BJ (cell line): ENCODE measurements around the gene RIBC2. TPM values are rescaled to one million over a fixed set of nuclear protein-coding genes. Genes with fewer than 3 reads are reported as not detected.

Experiments used
- CTCF ChIA-PET: fragments of 350-600 bp; formaldehyde crosslinking; extraction: SDS; loops from one replicate; lab custom pipeline; 2021; ENCODE audit warnings: antibody characterized with exemption, inconsistent platforms; lab: Yijun Ruan, JAX
- POLR2A ChIA-PET: fragments of 300-600 bp; sonication (Branson Sonifier 250); formaldehyde crosslinking; extraction: SDS; loops from one replicate; lab custom pipeline; 2021; ENCODE audit warnings: antibody characterized with exemption; lab: Charles Lee
- DNase-seq: peaks from one replicate; pipeline ENCODE4 v3.0.0-alpha.2; 2011; ENCODE audit warnings: low read depth
- H3K27me3 ChIP-seq: 2 replicates; pipeline ENCODE4 v1.6.0; 2011; ENCODE audit warnings: low read length; ENCODE audit not compliant: control insufficient read depth, insufficient read depth
- H3K36me3 ChIP-seq: 2 replicates; pipeline ENCODE4 v1.5.1; 2011; ENCODE audit warnings: low read length; ENCODE audit not compliant: control insufficient read depth, insufficient read depth
- H3K4me3 ChIP-seq: 2 replicates; pipeline ENCODE4 v1.5.1; 2011; ENCODE audit warnings: low read depth, mild to moderate bottlenecking, control low read depth, low read length
- CTCF ChIP-seq: IDR thresholded peaks from 2 replicates; pipeline ENCODE4 v1.5.1; 2011; ENCODE audit warnings: low read depth, mild to moderate bottlenecking, control low read depth, inconsistent platforms, low read length, moderate library complexity; ENCODE audit not compliant: insufficient read depth
- polyA plus RNA-seq: library from polyadenylated mRNA; depleted of rRNA; stranded (reverse); fragments of >200 nt; gene quantifications from 2 replicates; pipeline ENCODE4 v1.2.3, GENCODE V29; 2011

RIBC2 gene
- polyA plus RNA-seq, 1 experiment = 0.58 TPM

- TF ChIP-seq CTCF = no peak
- Histone ChIP-seq H3K4me3 (no peak overlapping the region), H3K36me3 (0 out of 2 replicates have a peak, but pooled peaks cover 1% of the 10 kb centered on the region), H3K27me3 (no peaks in the 10 kb centered on the region)
- ChIA-PET CTCF (interaction anchor here (0.7 kb wide), 1 partner anchor 14 kb away, joined by 3 read pairs; no protein-coding TSS in a partner anchor), POLR2A (no interaction called here)
- no peak for DNase-seq
Observed at GRCh38 chr22:45420011-45420410, 6.5 kb downstream of the RIBC2 start.

- no peak for TF ChIP-seq CTCF
- Histone ChIP-seq H3K36me3 (0 out of 2 replicates have a peak, but pooled peaks cover 1% of the 10 kb centered on the region), H3K4me3 (no peak overlapping the region), H3K27me3 (no peaks in the 10 kb centered on the region)
- ChIA-PET POLR2A (no interaction called here), CTCF (no interaction called here)
- DNase-seq = no peak
Observed at GRCh38 chr22:45420539-45420938, 7.0 kb downstream of the RIBC2 start.

GRCh38 chr22:45421349-45422055, 8.0 kb downstream of the RIBC2 start:
- DNase-seq = no peak
- POLR2A ChIA-PET = no interaction called here
- H3K27me3 ChIP-seq = no peaks in the 10 kb centered on the region
- CTCF ChIA-PET = no interaction called here
- TF ChIP-seq CTCF = no peak
- no peak overlapping the region for H3K4me3 ChIP-seq
- 0 out of 2 replicates have a peak, but pooled peaks cover 1% of the 10 kb centered on the region for H3K36me3 ChIP-seq

GRCh38 chr22:45422237-45422983, 8.9 kb downstream of the RIBC2 start:
- no peak for TF ChIP-seq CTCF
- Histone ChIP-seq H3K4me3 (no peak overlapping the region), H3K27me3 (no peaks in the 10 kb centered on the region), H3K36me3 (0 out of 2 replicates have a peak, but pooled peaks cover 1% of the 10 kb centered on the region)
- POLR2A ChIA-PET = no interaction called here
- no peak for DNase-seq
- CTCF ChIA-PET = interaction anchor here (1.1 to 1.6 kb wide), 3 partner anchors 11 to 17 kb away, joined by 3 to 5 read pairs (median 3); no protein-coding TSS in a partner anchor

- POLR2A ChIA-PET = no interaction called here
- H3K4me3 ChIP-seq = no peak overlapping the region
- DNase-seq = no peak
- no peak for TF ChIP-seq CTCF
- CTCF ChIA-PET = interaction anchor here (1.2 to 1.6 kb wide), 2 partner anchors 10 to 11 kb away, joined by 3 to 5 read pairs; no protein-coding TSS in a partner anchor
- H3K27me3 ChIP-seq = no peaks in the 10 kb centered on the region
- 0 out of 2 replicates have a peak, but pooled peaks cover 1% of the 10 kb centered on the region for H3K36me3 ChIP-seq
Observed at GRCh38 chr22:45423524-45423923, 10.0 kb downstream of the RIBC2 start.
